HepG2 (cell line): Measurements from ENCODE around the gene CCND1. TPM values are rescaled to one million over a fixed set of nuclear protein-coding genes. Genes with fewer than 3 reads are reported as not detected.

ENCODE experiments used
- ATF7-NPFF ChIP-seq: sonication (generic); formaldehyde crosslinking; IDR thresholded peaks from 2 replicates; pipeline ENCODE4 v1.8.1; 2023; ENCODE audit warnings: mild to moderate bottlenecking, low read depth, missing genetic modification reagents, moderate library complexity
- GMEB1 ChIP-seq: sonication (generic); formaldehyde crosslinking; IDR thresholded peaks from 2 replicates; pipeline ENCODE4 v1.5.1; 2020; ENCODE audit warnings: missing genetic modification reagents, mild to moderate bottlenecking, borderline replicate concordance
- IRF2 ChIP-seq: IDR thresholded peaks from 2 replicates; pipeline ENCODE4 v1.6.1; 2018; ENCODE audit warnings: missing genetic modification reagents, missing compliant biosample characterization
- MAZ ChIP-seq, 2 experiments: sonication (generic) in 1 of 2; formaldehyde crosslinking in 1 of 2; IDR thresholded peaks; 2 replicates each; pipeline versions ENCODE4 v1.5.0 to v1.6.1; 2012 to 2020; ENCODE audit warnings: low read depth in 2 of 2, mild to moderate bottlenecking in 2 of 2, borderline replicate concordance in 1 of 2, improper control_type of control experiment in 1 of 2, low read length in 1 of 2, missing genetic modification reagents in 1 of 2, moderate library complexity in 1 of 2
- POLR2AphosphoS5 ChIP-seq: IDR thresholded peaks from 2 replicates; pipeline ENCODE4 v1.6.1; 2012; ENCODE audit warnings: low read depth, low read length
- SOX6 ChIP-seq, 2 experiments: fragments of 450-650 bp in 1 of 2; sonication (generic) in 1 of 2; formaldehyde crosslinking in 1 of 2; IDR thresholded peaks; 2 replicates each; pipeline versions ENCODE4 v1.4.0 to v1.6.1; 2017 to 2020; ENCODE audit warnings: antibody characterized with exemption in 1 of 2, mild to moderate bottlenecking in 1 of 2, missing genetic modification reagents in 1 of 2
- TFDP2 ChIP-seq: sonication (generic); formaldehyde crosslinking; IDR thresholded peaks from 2 replicates; pipeline ENCODE4 v1.4.0; 2020; ENCODE audit warnings: missing genetic modification reagents
- ZBTB42 ChIP-seq: sonication (generic); formaldehyde crosslinking; IDR thresholded peaks from 2 replicates; pipeline ENCODE4 v1.5.0; 2020; ENCODE audit warnings: mild to moderate bottlenecking, missing genetic modification reagents
- ZNF225 ChIP-seq: sonication (generic); formaldehyde crosslinking; IDR thresholded peaks from 2 replicates; pipeline ENCODE4 v1.4.0; 2020; ENCODE audit warnings: mild to moderate bottlenecking, missing genetic modification reagents
- ZNF484 ChIP-seq: sonication (generic); formaldehyde crosslinking; IDR thresholded peaks from 2 replicates; pipeline ENCODE4 v1.5.1; 2020; ENCODE audit warnings: mild to moderate bottlenecking, low read depth, missing genetic modification reagents, borderline replicate concordance
- ZNF550 ChIP-seq: sonication (generic); formaldehyde crosslinking; IDR thresholded peaks from 2 replicates; pipeline ENCODE4 v1.4.0; 2020; ENCODE audit warnings: mild to moderate bottlenecking, missing genetic modification reagents, borderline replicate concordance
- ZNF562 ChIP-seq: sonication (generic); formaldehyde crosslinking; IDR thresholded peaks from 2 replicates; pipeline ENCODE4 v1.8.0; 2022; ENCODE audit warnings: missing genetic modification reagents, borderline replicate concordance
- ZNF747 ChIP-seq: sonication (generic); formaldehyde crosslinking; IDR thresholded peaks from 2 replicates; pipeline ENCODE4 v1.8.1; 2023; ENCODE audit warnings: missing genetic modification reagents, mild to moderate bottlenecking, borderline replicate concordance
- ZNF792 ChIP-seq: IDR thresholded peaks from 2 replicates; pipeline ENCODE4 v1.6.1; 2016
- ZNF83 ChIP-seq: sonication (generic); formaldehyde crosslinking; IDR thresholded peaks from 2 replicates; pipeline ENCODE4 v1.4.0; 2020; ENCODE audit warnings: missing genetic modification reagents, mild to moderate bottlenecking, borderline replicate concordance
- ZSCAN31 ChIP-seq: sonication (generic); formaldehyde crosslinking; IDR thresholded peaks from 2 replicates; pipeline ENCODE4 v1.5.0; 2020; ENCODE audit warnings: low read depth, mild to moderate bottlenecking, missing genetic modification reagents
- ZSCAN9 ChIP-seq: IDR thresholded peaks from 2 replicates; pipeline ENCODE4 v1.6.1; 2016; ENCODE audit warnings: borderline replicate concordance
- polyA plus RNA-seq, 8 experiments: library from polyadenylated mRNA; depleted of rRNA in 3 of 8; stranded (reverse) in 7 of 8; unstranded in 1 of 8; fragments of >200 nt; fragmentation: Illumina TruSeq in 4 of 8; extraction: Trizol in 4 of 8; gene quantifications; 2 replicates each; pipeline versions ENCODE4 v1.2.1 to v1.2.3, GENCODE V29; 2011 to 2016; ENCODE audit warnings: low read depth in 4 of 8, missing spikeins in 1 of 8, mixed read lengths in 1 of 8; ENCODE audit not compliant: insufficient read depth in 1 of 8
- total RNA-seq, 5 experiments: library from RNA; depleted of rRNA; stranded (reverse); fragments of >200 nt; fragmentation: Illumina TruSeq; extraction: Trizol; gene quantifications; 2 replicates each; pipeline ENCODE4 v1.2.3, GENCODE V29; 2016; ENCODE audit warnings: low read depth in 1 of 5
- TF ChIP-seq, protein P1 (sequence below): sonication (generic); formaldehyde crosslinking; conservative IDR thresholded peaks from 2 replicates; pipeline ENCODE4 v1.4.0; 2020; ENCODE audit warnings: mild to moderate bottlenecking, missing genetic modification reagents, moderate library complexity
- TF ChIP-seq, protein P2 (sequence below): sonication (generic); formaldehyde crosslinking; IDR thresholded peaks from 2 replicates; pipeline ENCODE4 v1.4.0; 2020; ENCODE audit warnings: missing genetic modification reagents
- TF ChIP-seq, protein P3 (sequence below): sonication (generic); formaldehyde crosslinking; IDR thresholded peaks from 2 replicates; pipeline ENCODE4 v1.8.0; 2022; ENCODE audit warnings: mild to moderate bottlenecking, missing genetic modification reagents, moderate library complexity

The CCND1 gene
- total and polyA plus RNA-seq, 2 of the 13 experiments (the other 11 are each of a cell fraction or from before 2014, with no cell fraction given) = 107 to 136 TPM

GRCh38 chr11:69700278-69701140 is 59.6 kb downstream of the CCND1 start (continued):
- TF ChIP-seq SOX6 (IDR thresholded peaks at IDR 0.05) (no peak), SOX6 (CRISPR knock-in tag; IDR thresholded peaks at IDR 0.05) (peak; percentile 81), POLR2AphosphoS5 (no peak), ZNF792 (CRISPR knock-in tag) (no peak), ZNF225 (CRISPR knock-in tag) (no peak), MAZ (IDR thresholded peaks at IDR 0.05; ENCODE audit: borderline replicate concordance, low read depth, low read length) (no peak), MAZ (CRISPR knock-in tag; IDR thresholded peaks at IDR 0.05; ENCODE audit: low read depth) (no peak), ZNF550 (no peak), ZNF747 (CRISPR knock-in tag) (no peak), IRF2 (peak; percentile 48; the same call in 1 of the 2 replicates), ZSCAN9 (CRISPR knock-in tag) (peak; percentile 67; the same call in 1 of the 2 replicates), ZBTB42 (CRISPR knock-in tag) (no peak), ZNF562 (CRISPR knock-in tag) (no peak), TFDP2 (CRISPR knock-in tag) (0 out of 2 replicates have a peak, but pooled peaks have one; percentile 29), ZNF484 (no peak), ZSCAN31 (no peak), GMEB1 (CRISPR knock-in tag) (no peak), ATF7-NPFF (CRISPR knock-in tag) (no peak), ZNF83 (no peak)
- TF ChIP-seq, protein P1, sequence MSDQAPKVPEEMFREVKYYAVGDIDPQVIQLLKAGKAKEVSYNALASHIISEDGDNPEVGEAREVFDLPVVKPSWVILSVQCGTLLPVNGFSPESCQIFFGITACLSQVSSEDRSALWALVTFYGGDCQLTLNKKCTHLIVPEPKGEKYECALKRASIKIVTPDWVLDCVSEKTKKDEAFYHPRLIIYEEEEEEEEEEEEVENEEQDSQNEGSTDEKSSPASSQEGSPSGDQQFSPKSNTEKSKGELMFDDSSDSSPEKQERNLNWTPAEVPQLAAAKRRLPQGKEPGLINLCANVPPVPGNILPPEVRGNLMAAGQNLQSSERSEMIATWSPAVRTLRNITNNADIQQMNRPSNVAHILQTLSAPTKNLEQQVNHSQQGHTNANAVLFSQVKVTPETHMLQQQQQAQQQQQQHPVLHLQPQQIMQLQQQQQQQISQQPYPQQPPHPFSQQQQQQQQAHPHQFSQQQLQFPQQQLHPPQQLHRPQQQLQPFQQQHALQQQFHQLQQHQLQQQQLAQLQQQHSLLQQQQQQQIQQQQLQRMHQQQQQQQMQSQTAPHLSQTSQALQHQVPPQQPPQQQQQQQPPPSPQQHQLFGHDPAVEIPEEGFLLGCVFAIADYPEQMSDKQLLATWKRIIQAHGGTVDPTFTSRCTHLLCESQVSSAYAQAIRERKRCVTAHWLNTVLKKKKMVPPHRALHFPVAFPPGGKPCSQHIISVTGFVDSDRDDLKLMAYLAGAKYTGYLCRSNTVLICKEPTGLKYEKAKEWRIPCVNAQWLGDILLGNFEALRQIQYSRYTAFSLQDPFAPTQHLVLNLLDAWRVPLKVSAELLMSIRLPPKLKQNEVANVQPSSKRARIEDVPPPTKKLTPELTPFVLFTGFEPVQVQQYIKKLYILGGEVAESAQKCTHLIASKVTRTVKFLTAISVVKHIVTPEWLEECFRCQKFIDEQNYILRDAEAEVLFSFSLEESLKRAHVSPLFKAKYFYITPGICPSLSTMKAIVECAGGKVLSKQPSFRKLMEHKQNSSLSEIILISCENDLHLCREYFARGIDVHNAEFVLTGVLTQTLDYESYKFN = peak; percentile 73
- TF ChIP-seq, protein P2, sequence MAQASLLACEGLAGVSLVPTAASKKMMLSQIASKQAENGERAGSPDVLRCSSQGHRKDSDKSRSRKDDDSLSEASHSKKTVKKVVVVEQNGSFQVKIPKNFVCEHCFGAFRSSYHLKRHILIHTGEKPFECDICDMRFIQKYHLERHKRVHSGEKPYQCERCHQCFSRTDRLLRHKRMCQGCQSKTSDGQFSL (CRISPR knock-in tag) = no peak
- TF ChIP-seq, protein P3, sequence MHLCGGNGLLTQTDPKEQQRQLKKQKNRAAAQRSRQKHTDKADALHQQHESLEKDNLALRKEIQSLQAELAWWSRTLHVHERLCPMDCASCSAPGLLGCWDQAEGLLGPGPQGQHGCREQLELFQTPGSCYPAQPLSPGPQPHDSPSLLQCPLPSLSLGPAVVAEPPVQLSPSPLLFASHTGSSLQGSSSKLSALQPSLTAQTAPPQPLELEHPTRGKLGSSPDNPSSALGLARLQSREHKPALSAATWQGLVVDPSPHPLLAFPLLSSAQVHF (CRISPR knock-in tag) = no peak
